Activated CD8-positive, alpha-beta memory T cell treated with anti-CD3 and anti-CD28 coated beads for 4 hours (primary cell): Measurements from ENCODE around the gene ARHGAP26.
"Not testable (repeated sequence)": the region's sequence is repeated elsewhere in the genome, so short reads cannot be mapped to it uniquely, and the experiment has no call there.

Experiments
- DNase-seq, 2 donors: peaks; one replicate each; pipeline ENCODE4 v3.0.0-alpha.2; 2020; ENCODE audit warnings: low read depth in 2 of 2

ARHGAP26 gene

GRCh38 chr5:142981886-142982820 lies 212.0 kb downstream of the ARHGAP26 start:
- DNase-seq = no peak

GRCh38 chr5:142982821-142983200 lies 212.6 kb downstream of the ARHGAP26 start:
- DNase-seq = no peak

- DNase-seq = no peak
Observed at GRCh38 chr5:142984011-142984410, 213.8 kb downstream of the ARHGAP26 start.

- no peak for DNase-seq
Observed at GRCh38 chr5:142984525-142984924, 214.3 kb downstream of the ARHGAP26 start.

GRCh38 chr5:142989270-142989669 lies 219.1 kb downstream of the ARHGAP26 start:
- not testable (repeated sequence) for DNase-seq

GRCh38 chr5:142990073-142990472 lies 219.9 kb downstream of the ARHGAP26 start:
- not testable (repeated sequence) for DNase-seq

- DNase-seq = no peak
Observed at GRCh38 chr5:142994218-142994617, 224.0 kb downstream of the ARHGAP26 start.

GRCh38 chr5:142995621-142996020 lies 225.4 kb downstream of the ARHGAP26 start:
- DNase-seq = not testable (repeated sequence)

- DNase-seq = no peak
Observed at GRCh38 chr5:142997591-142997990, 227.4 kb downstream of the ARHGAP26 start.

GRCh38 chr5:142998316-142999020 lies 228.3 kb downstream of the ARHGAP26 start:
- no peak for DNase-seq

GRCh38 chr5:143000551-143000950 lies 230.4 kb downstream of the ARHGAP26 start:
- not testable (repeated sequence) for DNase-seq

- no peak for DNase-seq
Observed at GRCh38 chr5:143001764-143002351, 231.7 kb downstream of the ARHGAP26 start.

- DNase-seq = peak; percentile 34 to 54
Observed at GRCh38 chr5:143002459-143003327, 232.5 kb downstream of the ARHGAP26 start.

- no peak for DNase-seq
Observed at GRCh38 chr5:143003328-143003636, 233.1 kb downstream of the ARHGAP26 start.

- no peak for DNase-seq
Observed at GRCh38 chr5:143004361-143005145, 234.4 kb downstream of the ARHGAP26 start.

GRCh38 chr5:143006501-143006900 lies 236.3 kb downstream of the ARHGAP26 start:
- no peak for DNase-seq

- DNase-seq = no peak
Observed at GRCh38 chr5:143008032-143008431, 237.9 kb downstream of the ARHGAP26 start.

- peak; percentile 62 to 79 for DNase-seq
Observed at GRCh38 chr5:143008809-143009521, 238.8 kb downstream of the ARHGAP26 start.

GRCh38 chr5:143010351-143010750 lies 240.2 kb downstream of the ARHGAP26 start:
- no peak for DNase-seq

- no peak for DNase-seq
Observed at GRCh38 chr5:143011585-143011984, 241.4 kb downstream of the ARHGAP26 start.
